GM21381 (cell line): ENCODE measurements around the gene IGF1R.
"Not testable (repeated sequence)": the region's sequence is repeated elsewhere in the genome, so short reads cannot be mapped to it uniquely, and the experiment has no call there.

ENCODE experiments used
- ATAC-seq: cut with Tn5 transposase; IDR thresholded peaks from one replicate; pipeline ENCODE4 v1.9.1; 2021; ENCODE audit warnings: mild to moderate bottlenecking, moderate library complexity; ENCODE audit not compliant: unreplicated experiment

Gene IGF1R

DNA sequence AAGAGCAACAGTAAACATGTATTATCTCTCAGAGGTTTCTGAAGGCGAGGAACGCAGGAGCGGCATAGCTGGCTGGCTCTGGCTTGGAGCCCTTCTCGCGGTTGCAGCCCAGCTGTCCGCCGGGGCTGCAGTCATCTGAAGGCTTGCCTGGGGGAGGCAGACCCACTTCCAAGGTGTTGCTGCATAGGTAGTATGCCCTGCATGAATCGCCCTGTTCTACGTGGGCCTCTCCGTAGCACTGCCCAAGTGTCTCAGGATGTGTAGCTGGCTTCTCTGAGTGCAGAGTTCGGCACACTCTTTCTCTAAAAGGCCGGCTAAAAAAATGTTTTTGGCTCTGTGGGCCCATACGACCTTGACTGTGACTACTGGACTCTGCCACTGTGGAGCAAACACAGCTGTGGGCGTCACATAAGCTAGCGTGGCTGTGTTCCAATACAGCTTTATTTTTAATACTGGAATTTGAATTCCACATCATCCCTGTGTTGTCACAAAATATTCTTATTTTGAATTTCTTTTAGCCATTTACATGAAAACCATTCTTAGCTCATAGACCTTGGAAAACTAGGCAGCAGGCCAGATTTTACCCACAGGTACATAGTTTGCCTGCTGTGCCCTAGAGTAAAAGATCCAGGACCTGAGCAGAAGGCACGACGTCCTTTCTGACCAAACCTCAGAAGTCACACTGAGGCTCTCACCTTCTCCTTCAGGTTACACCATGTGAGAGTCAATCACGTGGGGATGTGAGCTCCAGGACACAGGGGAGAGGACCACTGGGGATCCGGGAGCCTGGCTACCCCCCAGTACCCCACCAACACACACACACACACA is 303.4 kb downstream of the IGF1R start:
- ATAC-seq: no peak

DNA sequence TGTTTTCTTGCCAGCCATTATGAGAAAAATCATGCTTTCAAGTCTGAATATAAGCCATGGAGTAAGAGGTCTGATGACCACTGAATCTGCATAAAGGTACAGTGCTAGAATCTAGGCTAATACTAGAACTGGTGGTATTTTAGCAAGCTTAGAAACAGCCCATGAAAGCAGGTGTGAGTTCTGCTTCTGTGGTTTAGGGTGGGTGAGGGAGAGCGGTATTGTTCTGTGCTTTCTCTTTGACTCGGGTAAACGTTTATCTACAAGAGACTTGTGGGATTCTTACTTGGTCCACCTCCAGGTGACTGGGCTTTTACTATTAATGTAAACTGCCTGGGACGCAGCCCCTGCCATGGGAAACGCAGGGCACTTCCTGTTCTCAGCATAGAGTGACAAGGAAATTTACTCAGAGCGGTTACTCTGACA is 304.1 kb downstream of the IGF1R start:
- ATAC-seq: peak; percentile 94

DNA sequence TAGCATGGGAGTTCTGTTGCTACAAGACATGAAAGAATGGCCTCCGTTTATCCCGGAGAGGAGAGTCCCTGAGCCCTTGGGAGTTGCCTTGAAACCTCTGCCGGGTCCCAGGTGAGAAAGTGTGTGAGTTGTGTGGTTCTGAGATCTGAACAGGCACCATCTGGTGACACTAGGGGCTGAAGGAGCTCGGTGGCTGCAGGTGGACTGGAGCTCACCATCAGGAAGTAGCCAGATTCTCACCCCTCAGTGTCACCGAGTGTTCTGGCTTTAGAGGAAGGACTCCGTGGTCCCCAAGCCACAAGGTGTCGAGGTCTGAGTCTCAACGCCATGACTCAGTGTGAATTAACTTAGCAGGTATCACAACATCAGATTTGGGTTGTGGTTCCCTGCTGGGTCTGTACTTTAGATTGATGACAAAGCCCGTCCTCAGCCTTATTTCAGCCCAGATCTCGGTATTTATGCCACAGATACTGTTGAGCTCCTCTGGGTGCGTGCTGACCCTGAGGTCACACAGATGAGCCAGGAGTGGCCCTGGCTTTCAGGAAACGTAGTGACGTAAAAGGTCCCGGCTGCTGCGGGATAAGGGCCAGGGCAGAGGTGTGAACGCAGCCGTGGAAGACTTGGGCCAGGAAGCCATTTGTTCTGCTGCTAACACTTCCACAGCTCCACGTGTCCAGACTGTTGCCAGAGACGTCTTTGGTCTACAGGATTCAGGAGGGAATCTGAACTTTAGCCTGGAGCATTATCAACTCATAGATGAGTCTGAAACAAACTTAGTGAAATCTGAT is 304.9 kb downstream of the IGF1R start:
- ATAC-seq: peak; percentile 43

DNA sequence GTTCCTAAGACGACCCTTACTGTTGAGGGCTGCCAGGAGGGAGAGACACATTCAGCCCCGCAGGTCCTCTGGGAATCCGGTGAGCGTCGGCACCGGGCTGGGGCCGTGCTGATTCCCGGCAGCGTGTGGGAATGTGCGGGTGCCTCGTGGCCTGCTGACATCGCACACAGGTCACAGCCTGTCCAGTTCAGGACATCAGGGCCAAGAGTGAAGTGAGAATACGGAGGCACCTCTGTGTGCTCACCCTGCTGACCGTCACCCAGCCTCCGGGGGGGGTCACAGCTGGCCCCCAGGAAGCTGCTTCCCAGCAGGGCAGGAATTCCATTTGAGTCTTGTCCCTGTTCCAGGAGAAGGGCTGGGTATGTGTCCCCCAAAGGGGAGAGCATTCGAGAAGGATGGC is 305.6 kb downstream of the IGF1R start:
- no peak for ATAC-seq

DNA sequence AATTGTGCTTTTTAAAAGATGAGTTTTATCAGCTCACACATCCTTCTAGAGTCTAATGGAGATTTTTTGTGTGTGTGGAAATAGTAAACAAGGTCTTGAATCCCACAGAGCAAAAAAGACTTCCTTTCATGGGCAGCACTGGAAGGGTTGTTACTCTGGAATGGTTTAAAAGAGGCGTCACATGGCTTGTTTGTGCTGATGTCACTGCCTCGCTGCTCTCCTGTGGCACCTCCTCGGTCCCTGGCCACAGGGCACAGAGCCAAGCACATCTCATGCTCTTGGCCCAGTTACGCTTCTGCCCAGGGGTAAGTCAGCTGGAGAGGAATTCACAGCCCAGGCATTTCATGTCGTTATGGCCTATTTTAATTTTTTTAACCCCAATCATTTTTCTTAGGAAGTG is 306.1 kb downstream of the IGF1R start:
- no peak for ATAC-seq

DNA sequence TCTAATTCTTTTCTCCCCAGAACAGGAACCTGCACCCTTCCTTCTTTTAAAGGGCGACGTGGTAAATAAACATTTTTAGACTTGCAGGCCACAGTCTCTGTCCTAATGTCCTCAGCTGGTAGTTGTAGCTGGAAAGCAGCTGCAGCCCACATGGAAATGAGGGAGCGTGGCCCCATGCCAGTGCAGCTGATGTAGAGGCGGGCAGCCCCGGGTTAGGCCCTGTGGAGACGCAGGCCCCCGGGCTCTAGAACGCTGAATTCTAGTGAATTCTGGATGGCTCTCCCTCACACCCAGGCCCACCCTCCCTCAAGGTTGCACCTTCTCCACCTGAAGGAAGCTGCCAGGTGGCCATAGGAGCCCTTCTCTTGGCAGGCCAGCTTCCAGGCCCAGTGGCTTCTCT is 307.0 kb downstream of the IGF1R start:
- no peak for ATAC-seq

DNA sequence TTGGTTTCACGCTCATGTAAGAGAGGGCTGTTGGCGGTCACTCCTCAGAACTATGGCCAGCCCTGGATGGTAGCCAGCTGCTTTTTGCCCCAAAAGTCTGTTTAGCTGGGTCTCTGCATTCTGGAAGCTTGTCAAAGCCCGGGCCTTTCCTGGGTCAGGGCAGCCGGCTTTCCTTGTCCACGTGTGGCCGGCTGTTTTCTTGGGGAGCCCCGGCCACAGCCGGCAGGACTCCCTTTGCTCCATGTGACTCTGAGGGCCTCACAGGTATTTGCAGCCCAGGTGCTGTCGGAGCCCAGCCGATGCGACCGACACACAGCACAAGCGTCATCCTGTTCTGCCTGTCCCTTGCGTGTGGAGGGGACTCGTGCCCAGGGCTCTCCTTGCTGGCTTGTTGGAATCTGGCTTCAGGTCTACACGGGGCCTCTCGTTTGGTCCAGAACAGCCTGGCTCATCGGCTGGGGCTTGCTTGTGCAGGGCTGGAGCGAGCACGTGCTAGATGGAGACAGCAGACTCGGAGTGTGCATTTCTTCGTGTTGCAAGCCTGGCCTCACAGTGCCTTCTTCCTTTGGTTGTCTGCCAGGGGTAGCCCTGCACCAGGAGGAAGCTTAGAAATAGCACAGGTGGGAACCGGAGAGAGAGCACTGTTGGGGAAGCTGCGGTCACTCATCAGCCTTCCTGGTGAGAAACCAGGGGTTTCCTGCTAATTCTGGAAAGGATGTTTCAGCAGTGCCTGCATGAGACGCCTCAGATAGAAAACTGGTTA is 307.8 kb downstream of the IGF1R start:
- no peak for ATAC-seq

DNA sequence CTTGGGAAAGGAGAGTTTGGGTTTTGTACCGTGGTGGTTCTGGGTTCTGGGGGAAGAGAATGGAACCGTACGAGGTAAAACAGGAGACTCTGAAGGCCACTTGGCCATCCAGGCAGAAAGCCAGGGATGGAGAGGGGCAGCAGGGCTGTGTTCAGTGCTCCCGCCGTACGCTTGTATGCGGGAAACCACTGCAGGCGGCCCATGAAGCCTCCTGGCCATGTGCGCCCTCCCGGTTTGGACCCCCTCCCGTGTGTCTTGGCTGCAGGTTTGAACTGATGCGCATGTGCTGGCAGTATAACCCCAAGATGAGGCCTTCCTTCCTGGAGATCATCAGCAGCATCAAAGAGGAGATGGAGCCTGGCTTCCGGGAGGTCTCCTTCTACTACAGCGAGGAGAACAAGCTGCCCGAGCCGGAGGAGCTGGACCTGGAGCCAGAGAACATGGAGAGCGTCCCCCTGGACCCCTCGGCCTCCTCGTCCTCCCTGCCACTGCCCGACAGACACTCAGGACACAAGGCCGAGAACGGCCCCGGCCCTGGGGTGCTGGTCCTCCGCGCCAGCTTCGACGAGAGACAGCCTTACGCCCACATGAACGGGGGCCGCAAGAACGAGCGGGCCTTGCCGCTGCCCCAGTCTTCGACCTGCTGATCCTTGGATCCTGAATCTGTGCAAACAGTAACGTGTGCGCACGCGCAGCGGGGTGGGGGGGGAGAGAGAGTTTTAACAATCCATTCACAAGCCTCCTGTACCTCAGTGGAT is 308.6 kb downstream of the IGF1R start:
- ATAC-seq: no peak

DNA sequence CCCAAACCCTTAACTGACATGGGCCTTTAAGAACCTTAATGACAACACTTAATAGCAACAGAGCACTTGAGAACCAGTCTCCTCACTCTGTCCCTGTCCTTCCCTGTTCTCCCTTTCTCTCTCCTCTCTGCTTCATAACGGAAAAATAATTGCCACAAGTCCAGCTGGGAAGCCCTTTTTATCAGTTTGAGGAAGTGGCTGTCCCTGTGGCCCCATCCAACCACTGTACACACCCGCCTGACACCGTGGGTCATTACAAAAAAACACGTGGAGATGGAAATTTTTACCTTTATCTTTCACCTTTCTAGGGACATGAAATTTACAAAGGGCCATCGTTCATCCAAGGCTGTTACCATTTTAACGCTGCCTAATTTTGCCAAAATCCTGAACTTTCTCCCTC is 309.3 kb downstream of the IGF1R start:
- ATAC-seq: no peak

DNA sequence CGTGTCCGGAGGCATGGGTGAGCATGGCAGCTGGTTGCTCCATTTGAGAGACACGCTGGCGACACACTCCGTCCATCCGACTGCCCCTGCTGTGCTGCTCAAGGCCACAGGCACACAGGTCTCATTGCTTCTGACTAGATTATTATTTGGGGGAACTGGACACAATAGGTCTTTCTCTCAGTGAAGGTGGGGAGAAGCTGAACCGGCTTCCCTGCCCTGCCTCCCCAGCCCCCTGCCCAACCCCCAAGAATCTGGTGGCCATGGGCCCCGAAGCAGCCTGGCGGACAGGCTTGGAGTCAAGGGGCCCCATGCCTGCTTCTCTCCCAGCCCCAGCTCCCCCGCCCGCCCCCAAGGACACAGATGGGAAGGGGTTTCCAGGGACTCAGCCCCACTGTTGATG is 309.7 kb downstream of the IGF1R start:
- no peak for ATAC-seq

DNA sequence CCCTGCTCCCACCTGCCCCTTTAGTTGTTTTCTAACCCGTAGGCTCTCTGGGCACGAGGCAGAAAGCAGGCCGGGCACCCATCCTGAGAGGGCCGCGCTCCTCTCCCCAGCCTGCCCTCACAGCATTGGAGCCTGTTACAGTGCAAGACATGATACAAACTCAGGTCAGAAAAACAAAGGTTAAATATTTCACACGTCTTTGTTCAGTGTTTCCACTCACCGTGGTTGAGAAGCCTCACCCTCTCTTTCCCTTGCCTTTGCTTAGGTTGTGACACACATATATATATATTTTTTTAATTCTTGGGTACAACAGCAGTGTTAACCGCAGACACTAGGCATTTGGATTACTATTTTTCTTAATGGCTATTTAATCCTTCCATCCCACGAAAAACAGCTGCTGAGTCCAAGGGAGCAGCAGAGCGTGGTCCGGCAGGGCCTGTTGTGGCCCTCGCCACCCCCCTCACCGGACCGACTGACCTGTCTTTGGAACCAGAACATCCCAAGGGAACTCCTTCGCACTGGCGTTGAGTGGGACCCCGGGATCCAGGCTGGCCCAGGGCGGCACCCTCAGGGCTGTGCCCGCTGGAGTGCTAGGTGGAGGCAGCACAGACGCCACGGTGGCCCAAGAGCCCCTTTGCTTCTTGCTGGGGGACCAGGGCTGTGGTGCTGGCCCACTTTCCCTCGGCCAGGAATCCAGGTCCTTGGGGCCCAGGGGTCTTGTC is 310.7 kb downstream of the IGF1R start:
- no peak for ATAC-seq

DNA sequence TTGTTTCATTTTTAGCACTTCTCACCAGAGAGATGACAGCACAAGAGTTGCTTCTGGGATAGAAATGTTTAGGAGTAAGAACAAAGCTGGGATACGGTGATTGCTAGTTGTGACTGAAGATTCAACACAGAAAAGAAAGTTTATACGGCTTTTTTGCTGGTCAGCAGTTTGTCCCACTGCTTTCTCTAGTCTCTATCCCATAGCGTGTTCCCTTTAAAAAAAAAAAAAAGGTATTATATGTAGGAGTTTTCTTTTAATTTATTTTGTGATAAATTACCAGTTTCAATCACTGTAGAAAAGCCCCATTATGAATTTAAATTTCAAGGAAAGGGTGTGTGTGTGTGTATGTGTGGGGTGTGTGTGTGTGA is 311.3 kb downstream of the IGF1R start:
- no peak for ATAC-seq

DNA sequence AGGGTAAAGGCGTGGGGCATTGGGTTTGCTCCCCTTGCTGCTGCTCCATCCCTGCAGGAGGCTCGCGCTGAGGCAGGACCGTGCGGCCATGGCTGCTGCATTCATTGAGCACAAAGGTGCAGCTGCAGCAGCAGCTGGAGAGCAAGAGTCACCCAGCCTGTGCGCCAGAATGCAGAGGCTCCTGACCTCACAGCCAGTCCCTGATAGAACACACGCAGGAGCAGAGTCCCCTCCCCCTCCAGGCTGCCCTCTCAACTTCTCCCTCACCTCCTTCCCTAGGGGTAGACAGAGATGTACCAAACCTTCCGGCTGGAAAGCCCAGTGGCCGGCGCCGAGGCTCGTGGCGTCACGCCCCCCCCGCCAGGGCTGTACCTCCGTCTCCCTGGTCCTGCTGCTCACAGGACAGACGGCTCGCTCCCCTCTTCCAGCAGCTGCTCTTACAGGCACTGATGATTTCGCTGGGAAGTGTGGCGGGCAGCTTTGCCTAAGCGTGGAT is 312.3 kb downstream of the IGF1R start:
- no peak for ATAC-seq

DNA sequence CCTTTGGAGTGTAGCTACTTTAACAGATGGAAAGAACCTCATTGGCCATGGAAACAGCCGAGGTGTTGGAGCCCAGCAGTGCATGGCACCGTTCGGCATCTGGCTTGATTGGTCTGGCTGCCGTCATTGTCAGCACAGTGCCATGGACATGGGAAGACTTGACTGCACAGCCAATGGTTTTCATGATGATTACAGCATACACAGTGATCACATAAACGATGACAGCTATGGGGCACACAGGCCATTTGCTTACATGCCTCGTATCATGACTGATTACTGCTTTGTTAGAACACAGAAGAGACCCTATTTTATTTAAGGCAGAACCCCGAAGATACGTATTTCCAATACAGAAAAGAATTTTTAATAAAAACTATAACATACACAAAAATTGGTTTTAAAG is 315.1 kb downstream of the IGF1R start:
- no peak for ATAC-seq

DNA sequence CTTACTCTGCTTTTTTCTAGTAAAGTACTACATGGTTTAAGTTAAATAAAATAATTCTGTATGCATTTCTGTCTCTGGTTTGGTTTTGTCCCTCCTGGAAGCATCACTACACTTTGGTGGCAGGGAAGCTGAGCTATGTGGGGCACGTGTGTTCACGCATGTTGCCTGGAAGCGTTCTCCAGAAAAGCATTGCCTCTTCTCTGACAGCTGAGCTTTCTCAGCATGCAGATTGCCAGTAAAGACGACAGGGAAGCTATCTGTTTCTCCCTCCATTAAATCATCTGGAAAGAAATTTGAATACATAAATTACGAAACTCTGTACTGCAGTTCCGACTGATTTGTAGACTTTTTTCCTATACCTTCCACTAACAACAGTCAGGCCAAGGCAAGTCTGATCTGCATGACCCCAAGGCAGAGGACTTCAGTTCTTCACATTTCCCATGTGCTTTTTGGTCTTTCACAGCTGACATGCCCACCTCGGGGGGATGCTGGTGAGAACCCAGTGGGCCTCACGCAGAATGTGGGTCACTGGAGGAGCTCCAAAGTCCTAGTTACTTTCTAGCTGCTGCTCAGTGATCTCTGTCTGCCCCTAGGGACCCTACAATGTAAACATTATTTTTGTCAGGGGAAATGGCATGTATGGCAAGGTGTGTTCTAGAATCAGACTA is 316.3 kb downstream of the IGF1R start:
- no peak for ATAC-seq

DNA sequence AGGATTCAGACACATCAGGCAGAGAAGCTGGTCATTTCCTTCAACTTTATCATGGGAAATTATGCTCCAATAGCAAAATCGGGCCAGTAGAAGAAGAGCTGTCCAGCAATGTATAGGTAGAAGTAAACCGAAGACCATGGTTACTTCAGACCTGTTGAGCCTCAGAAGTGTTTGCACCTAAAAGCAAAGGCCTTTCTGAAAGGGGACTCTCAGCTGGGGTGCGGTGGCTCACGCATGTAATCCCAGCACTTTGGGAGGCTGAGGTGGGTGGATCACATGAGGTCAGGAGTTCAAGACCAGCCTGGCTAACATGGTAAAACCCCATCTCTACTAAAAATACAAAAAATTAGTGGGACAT is 316.8 kb downstream of the IGF1R start:
- not testable (repeated sequence) for ATAC-seq

DNA sequence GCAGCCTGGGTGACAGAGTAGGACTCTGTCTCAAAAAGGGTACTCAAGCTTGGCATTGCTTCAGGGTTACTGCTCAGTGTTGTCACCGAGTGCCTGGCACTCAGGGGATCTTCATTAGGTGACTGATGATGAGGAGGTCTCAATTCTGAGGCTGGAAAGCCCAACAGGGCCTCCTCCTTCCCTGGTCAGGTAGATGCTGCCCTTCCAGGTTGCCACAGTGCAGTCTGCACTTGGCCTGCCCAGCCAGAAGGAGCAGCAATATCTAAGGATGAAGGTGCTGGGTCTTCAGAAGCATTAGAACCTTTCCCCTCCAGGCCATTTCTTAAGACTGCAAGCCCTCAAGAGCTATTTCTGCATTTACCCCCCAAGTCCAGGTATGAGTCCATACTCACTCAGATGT is 317.3 kb downstream of the IGF1R start:
- no peak for ATAC-seq

DNA sequence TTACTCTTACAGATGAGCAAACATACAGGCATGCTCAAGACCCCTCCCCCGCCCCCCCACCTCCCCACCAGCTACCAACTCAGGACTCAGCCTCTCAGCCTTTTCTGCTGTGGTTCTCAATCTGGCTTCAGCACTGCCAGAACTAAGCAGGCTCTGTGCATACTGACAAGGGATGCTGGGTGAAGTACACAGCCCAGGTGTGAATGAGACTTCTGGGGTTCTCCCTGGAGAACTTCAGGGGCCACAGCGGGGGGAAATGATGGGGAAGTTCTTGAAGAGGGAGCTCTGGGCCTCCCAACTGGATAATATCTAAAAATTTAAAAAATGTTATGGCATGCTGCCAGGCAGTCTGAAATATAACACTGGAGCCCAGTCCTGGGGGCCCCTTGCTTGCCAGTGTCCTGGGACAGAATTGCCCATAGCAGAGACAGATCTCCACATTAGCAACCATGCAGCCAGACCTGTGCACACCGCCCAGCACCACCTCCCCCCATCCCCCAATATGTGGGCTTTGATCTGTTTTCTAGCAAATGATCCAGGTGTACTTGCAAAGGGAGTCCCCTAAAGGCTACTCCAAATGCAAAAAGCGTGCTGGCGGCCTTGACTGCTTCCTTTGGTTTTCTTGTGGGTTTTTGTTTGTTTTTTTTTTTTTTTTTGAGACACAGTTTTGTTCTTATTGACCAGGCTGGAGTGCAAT is 317.9 kb downstream of the IGF1R start:
- ATAC-seq: no peak

DNA sequence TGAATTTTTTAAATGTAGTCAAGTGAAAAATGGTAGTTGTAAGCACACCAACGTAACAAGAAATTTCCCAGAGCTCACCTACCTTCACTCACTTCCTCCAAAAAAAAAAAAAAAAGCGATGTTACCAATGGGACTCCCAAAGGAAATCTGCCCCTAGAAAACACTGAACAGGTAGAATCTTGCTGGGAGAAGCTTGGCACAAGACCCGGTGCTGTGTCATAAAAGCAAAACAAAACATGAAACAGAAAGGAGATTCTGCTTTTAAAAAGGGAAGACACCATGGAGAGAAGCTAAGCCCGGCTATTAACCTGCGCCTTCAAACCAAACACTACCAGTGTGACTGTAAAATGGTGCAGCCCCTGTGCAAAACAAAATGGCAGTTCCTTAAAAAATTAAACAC is 318.8 kb downstream of the IGF1R start:
- ATAC-seq: no peak
